Keratinocyte (primary cell): Measurements from ENCODE around the gene HLA-DMA. TPM values are rescaled to one million over a fixed set of nuclear protein-coding genes. Genes with fewer than 3 reads are reported as not detected.

Experiments
- DNase-seq: peaks from one replicate; pipeline ENCODE4 v3.0.0-alpha.2; 2011; ENCODE audit warnings: low read depth, missing footprints, low spot score
- FAIRE-seq: peaks from 2 replicates; lab custom pipeline; 2011; peaks lifted over from hg19 to GRCh38; lab: Jason Lieb, UNC
- H2AFZ ChIP-seq: 2 replicates; pipeline ENCODE4 v1.6.0; 2012; ENCODE audit warnings: low read length, control low read depth, inconsistent platforms; ENCODE audit not compliant: control insufficient read depth
- H3K27ac ChIP-seq: 2 replicates; pipeline ENCODE4 v1.5.1; 2011; ENCODE audit warnings: low read length; ENCODE audit not compliant: control insufficient read depth, insufficient read depth
- H3K27me3 ChIP-seq: 3 replicates; pipeline ENCODE4 v1.6.0; 2011; ENCODE audit warnings: low read length; ENCODE audit not compliant: control insufficient read depth, insufficient read depth; ENCODE audit errors: extremely low read depth
- H3K36me3 ChIP-seq, 2 experiments: 2 replicates in 1 of 2; 3 replicates in 1 of 2; pipeline ENCODE4 v1.5.1; 2011; ENCODE audit warnings: low read length in 2 of 2, mild to moderate bottlenecking in 1 of 2; ENCODE audit not compliant: control insufficient read depth in 2 of 2, insufficient read depth in 2 of 2; ENCODE audit errors: extremely low read depth in 1 of 2
- H3K4me1 ChIP-seq: 3 replicates; pipeline ENCODE4 v1.5.1; 2011; ENCODE audit warnings: low read length; ENCODE audit not compliant: control insufficient read depth, insufficient read depth; ENCODE audit errors: extremely low read depth
- H3K4me2 ChIP-seq: 3 replicates; pipeline ENCODE4 v1.6.0; 2011; ENCODE audit warnings: low read depth, low read length; ENCODE audit not compliant: control insufficient read depth, insufficient read depth; ENCODE audit errors: extremely low read depth
- H3K4me3 ChIP-seq, 3 experiments: fragments of 200-600 bp in 1 of 3; sonication (generic) in 1 of 3; 2 replicates in 2 of 3; 3 replicates in 1 of 3; pipeline ENCODE4 v1.5.1; 2011 to 2016; ENCODE audit warnings: low read length in 3 of 3, mild to moderate bottlenecking in 3 of 3, control low read depth in 2 of 3, inconsistent platforms in 1 of 3, low read depth in 1 of 3, mixed read lengths in 1 of 3, mixed run types in 1 of 3, moderate library complexity in 1 of 3; ENCODE audit not compliant: control insufficient read depth in 2 of 3, insufficient read depth in 2 of 3; ENCODE audit errors: extremely low read depth in 1 of 3
- H3K79me2 ChIP-seq: 2 replicates; pipeline ENCODE4 v1.6.0; 2012; ENCODE audit warnings: low read length; ENCODE audit not compliant: control insufficient read depth, insufficient read depth
- H3K9ac ChIP-seq: 3 replicates; pipeline ENCODE4 v1.6.0; 2011; ENCODE audit warnings: low read length; ENCODE audit not compliant: control insufficient read depth, insufficient read depth; ENCODE audit errors: extremely low read depth
- H3K9me1 ChIP-seq: 3 replicates; pipeline ENCODE4 v1.6.0; 2011; ENCODE audit warnings: low read length; ENCODE audit not compliant: control insufficient read depth, insufficient read depth; ENCODE audit errors: extremely low read depth
- H3K9me3 ChIP-seq: 2 replicates; pipeline ENCODE4 v1.5.1; 2012; ENCODE audit warnings: low read depth, low read length; ENCODE audit not compliant: control insufficient read depth
- H4K20me1 ChIP-seq: 3 replicates; pipeline ENCODE4 v1.6.0; 2011; ENCODE audit warnings: low read length; ENCODE audit not compliant: control insufficient read depth, insufficient read depth; ENCODE audit errors: extremely low read depth
- EZH2 ChIP-seq: IDR thresholded peaks from one replicate; pipeline ENCODE4 v1.6.1; 2012; ENCODE audit warnings: inconsistent platforms, mild to moderate bottlenecking, low read length, moderate library complexity
- dilution Hi-C: fragments of 300-500 bp; cut with MboI; formaldehyde crosslinking; loops from one replicate; pipeline ENCODE4 v1.7.0; 2020; ENCODE audit warnings: low sequenced_read_pairs; ENCODE audit not compliant: extremely low pct_ligation_motif_present
- polyA plus RNA-seq, 5 experiments: library from polyadenylated mRNA; depleted of rRNA in 3 of 5; stranded (reverse) in 3 of 5; stranded (forward) in 1 of 5; unstranded in 1 of 5; fragments of >200 nt; gene quantifications; 1 replicate in 1 of 5; 2 replicates in 3 of 5; 3 replicates in 1 of 5; pipeline versions ENCODE4 v1.2.1 to v1.2.3, GENCODE V29; 2011 to 2012; ENCODE audit warnings: missing spikeins in 2 of 5, low read depth in 1 of 5, low replicate concordance in 1 of 5
- TF ChIP-seq, protein P1 (sequence below), 3 experiments: IDR thresholded peaks in 1 of 3; conservative IDR thresholded peaks in 1 of 3; optimal IDR thresholded peaks in 1 of 3; 2 replicates in 2 of 3; 3 replicates in 1 of 3; pipeline versions ENCODE3 to v1.5.1; 2011; ENCODE audit warnings: low read length in 3 of 3, mild to moderate bottlenecking in 3 of 3, moderate library complexity in 2 of 3, control low read depth in 1 of 3, inconsistent platforms in 1 of 3; ENCODE audit not compliant: insufficient read depth in 2 of 3; ENCODE audit errors: extremely low read depth in 1 of 3

HLA-DMA gene
- polyA plus RNA-seq, 1 donor (not counting 4 experiments of a cell fraction or from before 2014, with no cell fraction given), result 2.6 TPM

DNA sequence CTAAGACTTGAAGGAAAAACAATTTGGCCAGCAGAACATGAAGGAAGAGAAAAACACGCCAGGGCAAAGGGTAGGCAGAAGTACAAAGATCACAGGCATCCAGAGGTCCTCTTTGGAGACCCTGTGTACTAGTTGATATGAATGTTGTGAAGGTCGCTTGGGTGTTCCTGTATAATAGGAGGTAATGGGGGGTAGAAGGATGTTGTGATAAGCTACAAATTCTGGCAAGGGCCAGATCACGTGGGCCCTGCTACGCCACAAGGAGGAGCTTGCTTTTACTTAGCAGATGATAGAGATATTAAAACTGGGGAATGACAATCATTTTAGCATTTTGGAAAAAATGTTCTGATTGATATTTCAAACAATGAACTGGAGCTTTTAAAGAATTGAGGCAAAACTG lies 878 bp upstream of the HLA-DMA start:
- DNase-seq (no peak), FAIRE-seq (no peak)
- H3K27ac ChIP-seq, result no peak overlapping the region
- H4K20me1 ChIP-seq, result no peaks in the 10 kb centered on the region
- H3K79me2 ChIP-seq, result no peaks in the 10 kb centered on the region
- H3K9ac ChIP-seq, result no peak overlapping the region
- no peaks in the 10 kb centered on the region for H3K36me3 ChIP-seq
- H3K4me2 ChIP-seq, result no peak overlapping the region
- peaks cover 4% of the 10 kb centered on the region for H3K4me1 ChIP-seq
- H3K9me3 ChIP-seq, result no peaks in the 10 kb centered on the region
- TF ChIP-seq, protein P1, sequence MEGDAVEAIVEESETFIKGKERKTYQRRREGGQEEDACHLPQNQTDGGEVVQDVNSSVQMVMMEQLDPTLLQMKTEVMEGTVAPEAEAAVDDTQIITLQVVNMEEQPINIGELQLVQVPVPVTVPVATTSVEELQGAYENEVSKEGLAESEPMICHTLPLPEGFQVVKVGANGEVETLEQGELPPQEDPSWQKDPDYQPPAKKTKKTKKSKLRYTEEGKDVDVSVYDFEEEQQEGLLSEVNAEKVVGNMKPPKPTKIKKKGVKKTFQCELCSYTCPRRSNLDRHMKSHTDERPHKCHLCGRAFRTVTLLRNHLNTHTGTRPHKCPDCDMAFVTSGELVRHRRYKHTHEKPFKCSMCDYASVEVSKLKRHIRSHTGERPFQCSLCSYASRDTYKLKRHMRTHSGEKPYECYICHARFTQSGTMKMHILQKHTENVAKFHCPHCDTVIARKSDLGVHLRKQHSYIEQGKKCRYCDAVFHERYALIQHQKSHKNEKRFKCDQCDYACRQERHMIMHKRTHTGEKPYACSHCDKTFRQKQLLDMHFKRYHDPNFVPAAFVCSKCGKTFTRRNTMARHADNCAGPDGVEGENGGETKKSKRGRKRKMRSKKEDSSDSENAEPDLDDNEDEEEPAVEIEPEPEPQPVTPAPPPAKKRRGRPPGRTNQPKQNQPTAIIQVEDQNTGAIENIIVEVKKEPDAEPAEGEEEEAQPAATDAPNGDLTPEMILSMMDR (optimal IDR thresholded peaks at IDR 0.05 in 1 of 3, IDR thresholded peaks at IDR 0.05 in 1 of 3, conservative IDR thresholded peaks at IDR 0.05 in 1 of 3; ENCODE audit: extremely low read depth in 1 of 3, insufficient read depth in 2 of 3, low read length in 3 of 3), result no peak
- TF ChIP-seq EZH2, result no peak
- H2AFZ ChIP-seq, result no peak overlapping the region
- no peak overlapping the region for H3K4me3 ChIP-seq
- H3K9me1 ChIP-seq, result no peaks in the 10 kb centered on the region
- H3K27me3 ChIP-seq, result no peaks in the 10 kb centered on the region
- dilution Hi-C loops, result no loop called here

DNA sequence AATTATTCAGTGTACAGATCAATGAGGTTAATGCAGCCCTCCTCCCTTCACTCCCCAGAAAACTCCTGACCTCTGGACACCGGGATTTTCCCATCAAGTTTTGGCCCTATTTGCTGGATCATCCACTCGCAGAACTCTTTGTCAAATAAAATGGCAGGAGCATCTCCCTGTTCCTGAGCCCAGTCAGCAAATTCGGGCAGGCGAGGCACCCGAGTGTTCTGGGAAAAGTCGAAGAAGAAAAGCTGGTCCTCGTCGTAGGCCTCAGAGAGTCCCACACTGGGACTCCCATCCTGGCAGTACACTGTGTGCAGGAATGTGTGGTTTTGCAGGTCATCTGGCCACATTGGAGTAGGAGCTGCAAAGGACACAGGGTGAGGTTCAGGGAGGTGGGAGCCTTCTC lies 2.4 kb downstream of the HLA-DMA start:
- no peak for FAIRE-seq
- no peaks in the 10 kb centered on the region for H4K20me1 ChIP-seq
- TF ChIP-seq, protein P1 (optimal IDR thresholded peaks at IDR 0.05 in 1 of 3, IDR thresholded peaks at IDR 0.05 in 1 of 3, conservative IDR thresholded peaks at IDR 0.05 in 1 of 3; ENCODE audit: extremely low read depth in 1 of 3, insufficient read depth in 2 of 3, low read length in 3 of 3), result no peak
- TF ChIP-seq EZH2, result no peak
- no peak for DNase-seq
- H3K27ac ChIP-seq, result no peak overlapping the region
- dilution Hi-C loops, result no loop called here
- H2AFZ ChIP-seq, result no peak overlapping the region
- no peaks in the 10 kb centered on the region for H3K27me3 ChIP-seq
- peaks cover 4% of the 10 kb centered on the region for H3K4me1 ChIP-seq
- H3K9me1 ChIP-seq, result no peaks in the 10 kb centered on the region
- no peaks in the 10 kb centered on the region for H3K9me3 ChIP-seq
- no peak overlapping the region for H3K4me2 ChIP-seq
- H3K4me3 ChIP-seq, result no peak overlapping the region
- no peaks in the 10 kb centered on the region for H3K36me3 ChIP-seq
- no peak overlapping the region for H3K9ac ChIP-seq
- no peaks in the 10 kb centered on the region for H3K79me2 ChIP-seq
